CD4-positive, alpha-beta T cell treated with Interleukin-1 beta for 1 hour (primary cell): ENCODE results near the gene CT45A9.
"Not testable (repeated sequence)": the region's sequence is repeated elsewhere in the genome, so short reads cannot be mapped to it uniquely, and the experiment has no call there.

Experiments
- DNase-seq, 2 donors: peaks; one replicate each; pipeline ENCODE4 v3.0.0-alpha.2; 2020 to 2022

The CT45A9 gene

GRCh38 chrX:135871712-135872111, at the start of gene CT45A9:
Gene CT45A9 (minus strand): TSS chrX:135871812. CDS start chrX:135868061, 3,751 bp downstream.
- not testable (repeated sequence) for DNase-seq

- DNase-seq: not testable (repeated sequence)
Measured at GRCh38 chrX:135920516-135920915, 48.9 kb upstream of the CT45A9 start.

GRCh38 chrX:135914404-135914803, 42.8 kb upstream of the CT45A9 start:
- DNase-seq: no peak

- no peak for DNase-seq
Measured at GRCh38 chrX:135910251-135910650, 38.6 kb upstream of the CT45A9 start.

- no peak for DNase-seq
Measured at GRCh38 chrX:135893294-135893817, 21.7 kb upstream of the CT45A9 start, which contains the start of the genes CT45A10 and SAGE1. Gene CT45A10 (minus strand): TSS chrX:135893444. CDS start chrX:135885344, 8,100 bp downstream. Gene SAGE1 (plus strand): TSS chrX:135893716. CDS start chrX:135896243, 2,527 bp downstream.

GRCh38 chrX:135892781-135893180, 21.2 kb upstream of the CT45A9 start:
- DNase-seq: no peak

GRCh38 chrX:135890087-135890585, 18.5 kb upstream of the CT45A9 start:
- no peak for DNase-seq

- not testable (repeated sequence) for DNase-seq
Measured at GRCh38 chrX:135888976-135889375, 17.4 kb upstream of the CT45A9 start.

GRCh38 chrX:135888230-135888629, 16.6 kb upstream of the CT45A9 start:
- not testable (repeated sequence) for DNase-seq

GRCh38 chrX:135882741-135883140, 11.1 kb upstream of the CT45A9 start:
- not testable (repeated sequence) for DNase-seq

GRCh38 chrX:135854438-135854837, 17.2 kb downstream of the CT45A9 start, which contains the start of gene CT45A8:
Gene CT45A8 (minus strand): TSS chrX:135854538. CDS start chrX:135850783, 3,755 bp downstream.
- not testable (repeated sequence) for DNase-seq

- DNase-seq: not testable (repeated sequence)
Measured at GRCh38 chrX:135837180-135837579, 34.4 kb downstream of the CT45A9 start, which contains the start of gene CT45A7. Gene CT45A7 (minus strand): TSS chrX:135837280. CDS start chrX:135833533, 3,747 bp downstream.

- DNase-seq: not testable (repeated sequence)
Measured at GRCh38 chrX:135819912-135820311, 51.7 kb downstream of the CT45A9 start, which contains the start of gene CT45A2. Gene CT45A2 (minus strand): TSS chrX:135820012. CDS start chrX:135816265, 3,747 bp downstream.
